HEK293 (cell line): ENCODE measurements around the gene KIAA0513.

Source experiments
- CTCF ChIA-PET: fragments of 350-600 bp; formaldehyde crosslinking; extraction: SDS; loops from one replicate; lab custom pipeline; 2021; ENCODE audit warnings: antibody characterized with exemption; lab: Yijun Ruan, JAX
- POLR2A ChIA-PET: fragments of 300-600 bp; formaldehyde crosslinking; extraction: SDS; loops from one replicate; lab custom pipeline; 2020; ENCODE audit warnings: antibody characterized with exemption, inconsistent platforms; lab: Yijun Ruan, JAX
- H3K27ac ChIP-seq: fragments of 200-500 bp; sonication (Bioruptor generic); 2 replicates; pipeline ENCODE4 v1.5.1; 2014; ENCODE audit warnings: low read depth, low read length, control low read depth, inconsistent platforms; ENCODE audit errors: extremely low read depth
- H3K36me3 ChIP-seq, 2 experiments: fragments of 200-500 bp in 1 of 2; sonication (Bioruptor generic) in 1 of 2; 1 replicate in 1 of 2; 2 replicates in 1 of 2; pipeline ENCODE4 v1.5.1; 2014 to 2017; ENCODE audit warnings: inconsistent platforms in 2 of 2, low read length in 2 of 2; ENCODE audit not compliant: control insufficient read depth in 2 of 2, insufficient read depth in 1 of 2
- H3K4me1 ChIP-seq: fragments of 200-500 bp; sonication (Bioruptor generic); 2 replicates; pipeline ENCODE4 v1.5.1; 2014; ENCODE audit warnings: mild to moderate bottlenecking, low read length, inconsistent platforms; ENCODE audit not compliant: control insufficient read depth, insufficient read depth
- H3K4me3 ChIP-seq: 2 replicates; pipeline ENCODE4 v1.5.1; 2011; ENCODE audit warnings: low read depth, mild to moderate bottlenecking, control low read depth, low read length, moderate library complexity
- H3K9me3 ChIP-seq: fragments of 200-500 bp; sonication (Bioruptor generic); 2 replicates; pipeline ENCODE4 v1.5.1; 2014; ENCODE audit warnings: low read depth, low read length, inconsistent platforms; ENCODE audit not compliant: control insufficient read depth, insufficient read depth
- GLI4 ChIP-seq: fragments of 450-650 bp; formaldehyde crosslinking; IDR thresholded peaks from 2 replicates; pipeline ENCODE4 v1.5.1; 2016; ENCODE audit warnings: missing biosample characterization, missing genetic modification characterization
- KLF16 ChIP-seq: fragments of 450-650 bp; formaldehyde crosslinking; IDR thresholded peaks from 2 replicates; pipeline ENCODE4 v1.5.1; 2017; ENCODE audit warnings: missing biosample characterization, missing genetic modification characterization
- KLF17 ChIP-seq: fragments of 450-650 bp; formaldehyde crosslinking; IDR thresholded peaks from 2 replicates; pipeline ENCODE4 v1.5.1; 2016; ENCODE audit warnings: missing biosample characterization, missing genetic modification characterization
- PRDM1 ChIP-seq: fragments of 450-650 bp; formaldehyde crosslinking; IDR thresholded peaks from 2 replicates; pipeline ENCODE4; 2016; ENCODE audit warnings: missing biosample characterization, missing genetic modification characterization
- PRDM10 ChIP-seq: fragments of 450-650 bp; formaldehyde crosslinking; IDR thresholded peaks from 2 replicates; pipeline ENCODE4 v1.5.1; 2016; ENCODE audit warnings: missing biosample characterization, missing genetic modification characterization
- ZBTB26 ChIP-seq: fragments of 450-650 bp; formaldehyde crosslinking; optimal IDR thresholded peaks from 2 replicates; pipeline ENCODE3; 2016; ENCODE audit warnings: missing biosample characterization, mild to moderate bottlenecking, missing genetic modification characterization
- ZBTB48 ChIP-seq: fragments of 450-650 bp; formaldehyde crosslinking; IDR thresholded peaks from 2 replicates; pipeline ENCODE4 v1.5.1; 2016; ENCODE audit warnings: missing biosample characterization, missing genetic modification characterization
- ZFP3 ChIP-seq: fragments of 450-650 bp; formaldehyde crosslinking; IDR thresholded peaks from 2 replicates; pipeline ENCODE4 v1.5.1; 2016; ENCODE audit warnings: low read depth, missing biosample characterization, missing genetic modification characterization
- ZNF175 ChIP-seq: fragments of 450-650 bp; formaldehyde crosslinking; IDR thresholded peaks from 2 replicates; pipeline ENCODE4 v1.5.1; 2016; ENCODE audit warnings: missing biosample characterization, missing genetic modification characterization
- ZNF223 ChIP-seq: fragments of 450-650 bp; formaldehyde crosslinking; IDR thresholded peaks from 2 replicates; pipeline ENCODE4 v1.5.1; 2016; ENCODE audit warnings: missing biosample characterization, missing genetic modification characterization
- ZNF341 ChIP-seq: fragments of 450-650 bp; formaldehyde crosslinking; IDR thresholded peaks from 2 replicates; pipeline ENCODE4; 2016; ENCODE audit warnings: low read depth, missing biosample characterization, missing genetic modification characterization
- ZNF416 ChIP-seq: fragments of 450-650 bp; formaldehyde crosslinking; IDR thresholded peaks from 2 replicates; pipeline ENCODE4 v1.5.1; 2016; ENCODE audit warnings: missing biosample characterization, missing genetic modification characterization
- ZNF433 ChIP-seq: fragments of 450-650 bp; formaldehyde crosslinking; IDR thresholded peaks from 2 replicates; pipeline ENCODE4 v1.5.1; 2016; ENCODE audit warnings: missing biosample characterization, missing genetic modification characterization, low read depth
- ZNF555 ChIP-seq: fragments of 450-650 bp; formaldehyde crosslinking; conservative IDR thresholded peaks from 2 replicates; pipeline ENCODE4 v1.5.1; 2017; ENCODE audit warnings: missing biosample characterization, mild to moderate bottlenecking, missing genetic modification characterization, inconsistent platforms
- ZNF623 ChIP-seq: fragments of 450-650 bp; formaldehyde crosslinking; IDR thresholded peaks from 2 replicates; pipeline ENCODE4 v1.5.1; 2016; ENCODE audit warnings: missing biosample characterization, missing genetic modification characterization
- ZNF701 ChIP-seq: fragments of 450-650 bp; formaldehyde crosslinking; IDR thresholded peaks from 2 replicates; pipeline ENCODE4 v1.5.1; 2016; ENCODE audit warnings: missing biosample characterization, missing genetic modification characterization
- ZNF76 ChIP-seq: fragments of 450-650 bp; formaldehyde crosslinking; IDR thresholded peaks from 2 replicates; pipeline ENCODE4; 2016; ENCODE audit warnings: low read depth, missing biosample characterization, missing genetic modification characterization, borderline replicate concordance

The KIAA0513 gene

GRCh38 chr16:85092851-85093250 lies 65.3 kb downstream of the KIAA0513 start:
- TF ChIP-seq ZNF433 (tag by site-specific recombination) (no peak), ZNF416 (tag by site-specific recombination) (no peak), ZBTB48 (tag by site-specific recombination) (no peak), ZNF555 (tag by site-specific recombination) (no peak), ZFP3 (no peak)
- no peak overlapping the region for H3K4me3 ChIP-seq
- no peak overlapping the region for H3K27ac ChIP-seq
- H3K36me3 ChIP-seq: peaks cover 0 to 7% of the 10 kb centered on the region in 2 experiments; a peak in 1 of 3 replicates
- no peaks in the 10 kb centered on the region for H3K4me1 ChIP-seq
- ChIA-PET POLR2A (no interaction called here), CTCF (no interaction called here)
- no peaks in the 10 kb centered on the region for H3K9me3 ChIP-seq

- H3K4me1 ChIP-seq: no peaks in the 10 kb centered on the region
- H3K27ac ChIP-seq: no peak overlapping the region
- ChIA-PET POLR2A (no interaction called here), CTCF (no interaction called here)
- TF ChIP-seq PRDM10 (tag by site-specific recombination) (peak; percentile 53; the same call in 1 of the 2 replicates), GLI4 (tag by site-specific recombination) (no peak)
- H3K4me3 ChIP-seq: no peak overlapping the region
- H3K9me3 ChIP-seq: no peaks in the 10 kb centered on the region
- no peaks in the 10 kb centered on the region for H3K36me3 ChIP-seq
Measured at GRCh38 chr16:85093705-85094104, 66.1 kb downstream of the KIAA0513 start.

- Histone ChIP-seq H3K9me3 (no peaks in the 10 kb centered on the region), H3K4me3 (no peak overlapping the region), H3K27ac (no peak overlapping the region), H3K4me1 (no peaks in the 10 kb centered on the region), H3K36me3 (no peaks in the 10 kb centered on the region)
- ChIA-PET POLR2A (no interaction called here), CTCF (interaction anchor here (1.1 kb wide), 1 partner anchor 8 kb away, joined by 5 read pairs; no protein-coding TSS in a partner anchor)
- TF ChIP-seq ZBTB26 (no peak), KLF17 (tag by site-specific recombination) (no peak)
Measured at GRCh38 chr16:85094176-85094805, 66.7 kb downstream of the KIAA0513 start.

- no peak for TF ChIP-seq KLF16 (tag by site-specific recombination)
- TF ChIP-seq ZNF76 (tag by site-specific recombination): no peak
- no peak for TF ChIP-seq ZNF223
- TF ChIP-seq ZNF701: no peak
- TF ChIP-seq ZNF623 (tag by site-specific recombination): no peak
- TF ChIP-seq ZNF341 (tag by site-specific recombination): no peak
- TF ChIP-seq ZNF175 (tag by site-specific recombination): no peak
- no peak for TF ChIP-seq PRDM1 (tag by site-specific recombination)
- CTCF ChIA-PET: interaction anchor here (0.8 to 1.1 kb wide), 2 partner anchors 8 to 35 kb away, joined by 5 read pairs; no protein-coding TSS in a partner anchor
- Histone ChIP-seq H3K36me3 (no peaks in the 10 kb centered on the region), H3K4me3 (no peak overlapping the region), H3K27ac (no peak overlapping the region), H3K9me3 (no peaks in the 10 kb centered on the region), H3K4me1 (no peaks in the 10 kb centered on the region)
- POLR2A ChIA-PET: no interaction called here
Measured at GRCh38 chr16:85094812-85095211, 67.2 kb downstream of the KIAA0513 start.
